AG10803 (cell line): ENCODE measurements around the gene TRAPPC10.

Experiments used
- DNase-seq: peaks from one replicate; pipeline ENCODE4 v3.0.0; 2010; ENCODE audit warnings: low read depth
- H3K4me3 ChIP-seq: 2 replicates; pipeline ENCODE4 v1.5.1; 2011; ENCODE audit warnings: mild to moderate bottlenecking, low read length, control low read depth
- CTCF ChIP-seq: conservative IDR thresholded peaks from 2 replicates; pipeline ENCODE4 v1.5.1; 2011; ENCODE audit warnings: mild to moderate bottlenecking, low read length, control low read depth, inconsistent platforms

The TRAPPC10 gene

GRCh38 chr21:44087426-44088400 lies 75.6 kb downstream of the TRAPPC10 start:
- no peak overlapping the region for H3K4me3 ChIP-seq
- no peak for DNase-seq
- no peak for TF ChIP-seq CTCF

GRCh38 chr21:44088401-44088780 lies 76.3 kb downstream of the TRAPPC10 start:
- TF ChIP-seq CTCF: no peak
- DNase-seq: no peak
- H3K4me3 ChIP-seq: no peak overlapping the region

- H3K4me3 ChIP-seq: no peak overlapping the region
- TF ChIP-seq CTCF: no peak
- no peak for DNase-seq
Observed at GRCh38 chr21:44089001-44089911, 77.1 kb downstream of the TRAPPC10 start.

GRCh38 chr21:44090325-44090724 lies 78.2 kb downstream of the TRAPPC10 start:
- no peak for TF ChIP-seq CTCF
- no peak overlapping the region for H3K4me3 ChIP-seq
- DNase-seq: no peak

GRCh38 chr21:44092211-44092610 lies 80.1 kb downstream of the TRAPPC10 start:
- no peak for TF ChIP-seq CTCF
- H3K4me3 ChIP-seq: no peak overlapping the region
- DNase-seq: no peak

- DNase-seq: no peak
- no peak for TF ChIP-seq CTCF
- no peak overlapping the region for H3K4me3 ChIP-seq
Observed at GRCh38 chr21:44093761-44094160, 81.7 kb downstream of the TRAPPC10 start.
